ENCODE data around the gene SRC. TPM values are rescaled to one million over a fixed set of nuclear protein-coding genes. Genes with fewer than 3 reads are reported as not detected.

Gene SRC
- total and polyA plus RNA-seq, 2 of the 8 experiments (the other 6 are each of a cell fraction or from before 2014, with no cell fraction given) = 27.6 to 28.8 TPM

- 0 out of 2 replicates have a peak overlapping the region, but pooled peaks have one; percentile 80 for H2BK20ac ChIP-seq (ENCODE audit: low read length)
- ChIA-PET POLR2A (ENCODE audit: partially characterized antibody) (interaction anchor here (0.6 to 1.5 kb wide), 3 partner anchors 12 to 1399 kb away, joined by 3 read pairs; no protein-coding TSS in a partner anchor), CTCF (ENCODE audit: partially characterized antibody) (interaction anchor here (0.9 to 1.8 kb wide), 8 partner anchors 17 to 126 kb away, joined by 3 to 6 read pairs (median 3); no protein-coding TSS in a partner anchor)
- no peak overlapping the region for H3K56ac ChIP-seq (replicated peaks; ENCODE audit: insufficient read length, low read depth, low read length)
- H3K4me2 ChIP-seq (ENCODE audit: insufficient read depth in 1 of 2, low read depth in 2 of 2, low read length in 2 of 2) = no peak overlapping the region
- no peak overlapping the region for H3K23ac ChIP-seq (ENCODE audit: insufficient read length)
- H2BK120ac ChIP-seq (replicated peaks; ENCODE audit: low read depth, low read length) = no peak overlapping the region
- no peak overlapping the region; the same call in 1 of the 2 replicates for H4K8ac ChIP-seq (ENCODE audit: extremely low read depth, insufficient read depth, low read length)
- H2BK12ac ChIP-seq (ENCODE audit: low read depth, low read length) = peak overlapping the region; percentile 86; the same call in 1 of the 2 replicates
- no peak overlapping the region for H3K9ac ChIP-seq (replicated peaks in 1 of 4; ENCODE audit: extremely low read depth in 1 of 4, low read depth in 3 of 4, low read length in 3 of 4)
- H3K18ac ChIP-seq (ENCODE audit: extremely low read depth, low read length) = peak overlapping the region; percentile 13; the same call in 1 of the 2 replicates
- no peak overlapping the region for H3K4ac ChIP-seq (replicated peaks; ENCODE audit: insufficient read length, low read depth, low read length)
- H4K20me1 ChIP-seq (replicated peaks in 1 of 2; ENCODE audit: control insufficient read depth in 1 of 2, insufficient read depth in 2 of 2, low read length in 2 of 2) = peaks cover 0 to under 1% of the 10 kb centered on the region in 2 experiments
- DNase-seq (ENCODE audit: low read depth in 1 of 2, low spot score in 2 of 2) (no peak), FAIRE-seq (no peak)
- H2BK15ac ChIP-seq (ENCODE audit: low read length) = peak overlapping the region; percentile 21; the same call in 1 of the 2 replicates
- H2AFZ ChIP-seq (ENCODE audit: low read length) = no peak overlapping the region
- no peak overlapping the region for H3K14ac ChIP-seq (ENCODE audit: insufficient read length)
- H2AK5ac ChIP-seq (ENCODE audit: low read depth, low read length) = no peak overlapping the region
- no peak overlapping the region for H3K27ac ChIP-seq (ENCODE audit: low read depth, low read length)
- peak overlapping the region; percentile 68; the same call in 1 of the 2 replicates for H2BK5ac ChIP-seq (ENCODE audit: low read depth, low read length)
- no peaks in the 10 kb centered on the region; a peak in 1 of 8 replicates for H3K36me3 ChIP-seq (ENCODE audit: control insufficient read depth in 2 of 4, insufficient read depth in 4 of 4, low read length in 3 of 4)
- H3K27me3 ChIP-seq (replicated peaks in 1 of 4; ENCODE audit: control insufficient read depth in 3 of 4, extremely low read depth in 1 of 4, insufficient read depth in 3 of 4, low read length in 3 of 4) = peaks cover 0 to 22% (median 14%) of the 10 kb centered on the region in 4 experiments; a peak in 4 of 7 replicates
- peaks cover 3% of the 10 kb centered on the region for H3K79me1 ChIP-seq (ENCODE audit: low read depth, low read length)
- peaks cover 4 to 59% (median 37%) of the 10 kb centered on the region in 4 experiments for H3K4me1 ChIP-seq (replicated peaks in 1 of 4; ENCODE audit: control insufficient read depth in 3 of 4, insufficient read depth in 4 of 4, low read length in 3 of 4)
- H3K79me2 ChIP-seq (ENCODE audit: control insufficient read depth in 1 of 2, insufficient read depth in 2 of 2, low read length in 2 of 2) = no peaks in the 10 kb centered on the region
- peaks cover 9% of the 10 kb centered on the region for H3K23me2 ChIP-seq (ENCODE audit: low read depth, low read length)
- H4K5ac ChIP-seq (ENCODE audit: insufficient read length, low read depth, low read length) = no peak overlapping the region
- no peaks in the 10 kb centered on the region for H3K9me3 ChIP-seq (ENCODE audit: insufficient read depth in 2 of 2, low read depth in 1 of 2, low read length in 1 of 2)
- 90% methylated on average over 16 of the region's 22 CpGs; no CpG with 5 or more reads in 1 of the 2 experiments for WGBS, 2 experiments (ENCODE audit: extremely low coverage in 1 of 2, insufficient coverage in 1 of 2, insufficient read length in 1 of 2, insufficient replicate concordance in 2 of 2, low coverage in 1 of 2, low lambda C conversion rate in 2 of 2, missing lambda C conversion rate in 1 of 2)
- no peak overlapping the region for H3K4me3 ChIP-seq (ENCODE audit: extremely low read depth in 1 of 4, insufficient read depth in 2 of 4, low read depth in 3 of 4, low read length in 4 of 4)
- peak overlapping the region; percentile 67 for H4K91ac ChIP-seq (replicated peaks; ENCODE audit: insufficient read length, low read length)
- no peak for TF ChIP-seq HDAC6 (IDR thresholded peaks at IDR 0.05; ENCODE audit: low read depth, low read length)
- TF ChIP-seq MAFK (IDR thresholded peaks at IDR 0.05; ENCODE audit: low read depth, low read length) = no peak
- TF ChIP-seq RFX5 (IDR thresholded peaks at IDR 0.05; ENCODE audit: borderline replicate concordance, low read depth, low read length) = no peak
- TF ChIP-seq GTF2F1 (IDR thresholded peaks at IDR 0.05; ENCODE audit: borderline replicate concordance, low read depth, low read length) = no peak
- TF ChIP-seq ATF2 (IDR thresholded peaks at IDR 0.05; ENCODE audit: low read length) = no peak
- no peak for TF ChIP-seq HDAC2 (IDR thresholded peaks at IDR 0.05; ENCODE audit: borderline replicate concordance in 1 of 2, low read depth in 2 of 2, low read length in 2 of 2)
- TF ChIP-seq TBP (IDR thresholded peaks at IDR 0.05; ENCODE audit: low read depth, low read length) = no peak
- TF ChIP-seq SP4 (IDR thresholded peaks at IDR 0.05; ENCODE audit: low read length) = no peak
- no peak for TF ChIP-seq E2F6 (IDR thresholded peaks at IDR 0.05)
Observed at GRCh38 chr20:37416848-37417616, 71.1 kb downstream of the SRC start.

All from H1 (cell line).